ENCODE results near the gene TTC1.
"Not testable (repeated sequence)": the region's sequence is repeated elsewhere in the genome, so short reads cannot be mapped to it uniquely, and the experiment has no call there.

The TTC1 gene

GRCh38 chr5:160001457-160001856 lies 7.5 kb upstream of the TTC1 start:
- Histone ChIP-seq H2AFZ (ENCODE audit: low read depth, low read length) (no peak overlapping the region), H3K4me1 (ENCODE audit: low read length) (no peaks in the 10 kb centered on the region), H3K4me3 (ENCODE audit: low read length) (no peak overlapping the region), H3K27ac (ENCODE audit: low read length) (no peak overlapping the region), H4K20me1 (ENCODE audit: insufficient read depth, low read length) (no peaks in the 10 kb centered on the region), H3K36me3 (replicated peaks; ENCODE audit: low read depth, low read length) (no peaks in the 10 kb centered on the region), H3K9ac (ENCODE audit: low read length) (no peak overlapping the region), H3K9me3 (ENCODE audit: insufficient read depth, low read length) (no peaks in the 10 kb centered on the region), H3K27me3 (ENCODE audit: low read depth, low read length) (no peaks in the 10 kb centered on the region), H3K79me2 (ENCODE audit: low read length) (no peaks in the 10 kb centered on the region), H3K4me2 (ENCODE audit: low read length) (no peak overlapping the region)
- TF ChIP-seq EZH2phosphoT487 (IDR thresholded peaks at IDR 0.05; ENCODE audit: low read depth) (no peak), CTCF (IDR thresholded peaks at IDR 0.05; ENCODE audit: low read depth, low read length) (no peak)

GRCh38 chr5:160007514-160007913 lies 1.4 kb upstream of the TTC1 start:
- H3K4me1 ChIP-seq (ENCODE audit: low read length) = 0 out of 2 replicates have a peak, but pooled peaks cover 8% of the 10 kb centered on the region
- H3K27me3 ChIP-seq (ENCODE audit: low read depth, low read length) = no peaks in the 10 kb centered on the region
- no peak overlapping the region for H3K4me3 ChIP-seq (ENCODE audit: low read length)
- H3K9me3 ChIP-seq (ENCODE audit: insufficient read depth, low read length) = no peaks in the 10 kb centered on the region
- peaks cover 29% of the 10 kb centered on the region for H3K79me2 ChIP-seq (ENCODE audit: low read length)
- no peaks in the 10 kb centered on the region for H4K20me1 ChIP-seq (ENCODE audit: insufficient read depth, low read length)
- H3K36me3 ChIP-seq (replicated peaks; ENCODE audit: low read depth, low read length) = peaks cover 3% of the 10 kb centered on the region
- H3K27ac ChIP-seq (ENCODE audit: low read length) = no peak overlapping the region
- no peak overlapping the region for H2AFZ ChIP-seq (ENCODE audit: low read depth, low read length)
- TF ChIP-seq CTCF (IDR thresholded peaks at IDR 0.05; ENCODE audit: low read depth, low read length) (no peak), EZH2phosphoT487 (IDR thresholded peaks at IDR 0.05; ENCODE audit: low read depth) (no peak)
- H3K9ac ChIP-seq (ENCODE audit: low read length) = no peak overlapping the region
- H3K4me2 ChIP-seq (ENCODE audit: low read length) = no peak overlapping the region

GRCh38 chr5:160008529-160008876 lies 436 bp upstream of the TTC1 start:
- Histone ChIP-seq H3K79me2 (ENCODE audit: low read length) (peaks cover 29% of the 10 kb centered on the region), H3K4me2 (ENCODE audit: low read length) (peak overlapping the region; percentile 44; the same call in 1 of the 2 replicates), H2AFZ (ENCODE audit: low read depth, low read length) (peak overlapping the region; percentile 70; the same call in 1 of the 2 replicates), H3K4me3 (ENCODE audit: low read length) (peak overlapping the region; percentile 40)
- H3K9me3 ChIP-seq (ENCODE audit: insufficient read depth, low read length); H3K9ac ChIP-seq (ENCODE audit: low read length); H3K4me1 ChIP-seq (ENCODE audit: low read length); H3K27ac ChIP-seq (ENCODE audit: low read length); H3K27me3 ChIP-seq (ENCODE audit: low read depth, low read length); H4K20me1 ChIP-seq (ENCODE audit: insufficient read depth, low read length); H3K36me3 ChIP-seq (replicated peaks; ENCODE audit: low read depth, low read length): not testable (repeated sequence)

GRCh38 chr5:160009591-160009989 lies 651 bp downstream of the TTC1 start:
- no peak overlapping the region for H3K27ac ChIP-seq (ENCODE audit: low read length)

More at GRCh38 chr5:160009591-160009989, 651 bp downstream of the TTC1 start:
- Histone ChIP-seq H3K9ac (ENCODE audit: low read length) (peak overlapping the region; percentile 77), H3K4me1 (ENCODE audit: low read length) (0 out of 2 replicates have a peak, but pooled peaks cover 8% of the 10 kb centered on the region), H3K9me3 (ENCODE audit: insufficient read depth, low read length) (no peaks in the 10 kb centered on the region), H3K4me2 (ENCODE audit: low read length) (peak overlapping the region; percentile 92), H2AFZ (ENCODE audit: low read depth, low read length) (no peak overlapping the region), H3K79me2 (ENCODE audit: low read length) (peaks cover 29% of the 10 kb centered on the region), H3K4me3 (ENCODE audit: low read length) (peak overlapping the region; percentile 88), H3K27me3 (ENCODE audit: low read depth, low read length) (no peaks in the 10 kb centered on the region), H3K36me3 (replicated peaks; ENCODE audit: low read depth, low read length) (peaks cover 5% of the 10 kb centered on the region), H4K20me1 (ENCODE audit: insufficient read depth, low read length) (no peaks in the 10 kb centered on the region)
- TF ChIP-seq EZH2phosphoT487 (IDR thresholded peaks at IDR 0.05; ENCODE audit: low read depth) = no peak
- no peak for TF ChIP-seq CTCF (IDR thresholded peaks at IDR 0.05; ENCODE audit: low read depth, low read length)
